Measurements from ENCODE around the gene ZSWIM1. TPM values are rescaled to one million over a fixed set of nuclear protein-coding genes. Genes with fewer than 3 reads are reported as not detected.

The ZSWIM1 gene
- total RNA-seq, 1 experiment from 2014 or later: 7.6 TPM

GRCh38 chr20:45902199-45902701 is 21.2 kb downstream of the ZSWIM1 start:
- ChIA-PET CTCF (interaction anchor here (0.5 kb wide), 1 partner anchor 891 kb away, joined by 4 read pairs; no protein-coding TSS in a partner anchor), POLR2A (interaction anchor here (0.9 to 1.6 kb wide), 4 partner anchors 8 to 22 kb away, joined by 3 to 4 read pairs (median 3); no protein-coding TSS in a partner anchor)
- H3K4me3 Mint-ChIP-seq (ENCODE audit: unreplicated experiment): no peak overlapping the region
- H3K27ac Mint-ChIP-seq (ENCODE audit: low read depth, unreplicated experiment): no peak overlapping the region
- no peaks in the 10 kb centered on the region for H3K9me3 Mint-ChIP-seq (ENCODE audit: unreplicated experiment)
- peaks cover 7% of the 10 kb centered on the region for H3K36me3 Mint-ChIP-seq (ENCODE audit: insufficient read depth, unreplicated experiment)
- no TSS peak for BruUV-seq (replicated peaks)
- DNase-seq (ENCODE audit: unreplicated experiment): no peak
- peaks cover 8% of the 10 kb centered on the region for H3K4me1 Mint-ChIP-seq (ENCODE audit: insufficient read depth, unreplicated experiment)
- intact Hi-C loops (cut with micrococcal nuclease): no loop called here
- H3K27me3 Mint-ChIP-seq (ENCODE audit: insufficient read depth, unreplicated experiment): no peaks in the 10 kb centered on the region
- no peak for TF ChIP-seq CTCF (IDR thresholded peaks at IDR 0.05; ENCODE audit: unreplicated experiment)

GRCh38 chr20:45904583-45905504 is 23.8 kb downstream of the ZSWIM1 start:
- Mint-ChIP-seq H3K4me1 (ENCODE audit: insufficient read depth, unreplicated experiment) (peaks cover 8% of the 10 kb centered on the region), H3K27ac (ENCODE audit: low read depth, unreplicated experiment) (no peak overlapping the region), H3K9me3 (ENCODE audit: unreplicated experiment) (no peaks in the 10 kb centered on the region), H3K36me3 (ENCODE audit: insufficient read depth, unreplicated experiment) (no peaks in the 10 kb centered on the region), H3K27me3 (ENCODE audit: insufficient read depth, unreplicated experiment) (no peaks in the 10 kb centered on the region), H3K4me3 (ENCODE audit: unreplicated experiment) (no peak overlapping the region)
- ChIA-PET POLR2A (interaction anchor here (0.6 to 2.9 kb wide), 24 partner anchors 10 to 1188 kb away, joined by 3 to 49 read pairs (median 4); partner anchors contain the start of genes CTSA, NEURL2, PCIF1 and SNX21), CTCF (interaction anchor here (0.6 to 1.4 kb wide), 8 partner anchors 13 to 614 kb away, joined by 3 to 5 read pairs (median 4); partner anchors contain the start of gene CTSA)
- TF ChIP-seq CTCF (IDR thresholded peaks at IDR 0.05; ENCODE audit: unreplicated experiment): no peak
- no TSS peak for BruUV-seq (replicated peaks)
- intact Hi-C loops (cut with micrococcal nuclease): no loop called here
- DNase-seq (ENCODE audit: unreplicated experiment): no peak

GRCh38 chr20:45905505-45906079 is 24.6 kb downstream of the ZSWIM1 start:
- BruUV-seq (replicated peaks): no TSS peak
- DNase-seq (ENCODE audit: unreplicated experiment): peak; percentile 91
- H3K4me1 Mint-ChIP-seq (ENCODE audit: insufficient read depth, unreplicated experiment): peaks cover 9% of the 10 kb centered on the region
- peak overlapping the region; percentile 2 for H3K4me3 Mint-ChIP-seq (ENCODE audit: unreplicated experiment)
- CTCF ChIA-PET: interaction anchor here (0.6 to 1.4 kb wide), 7 partner anchors 14 to 95 kb away, joined by 3 to 5 read pairs (median 4); partner anchors contain the start of gene CTSA
- H3K27me3 Mint-ChIP-seq (ENCODE audit: insufficient read depth, unreplicated experiment): no peaks in the 10 kb centered on the region
- POLR2A ChIA-PET: interaction anchor here (0.6 to 2.9 kb wide), 26 partner anchors 9 to 1189 kb away, joined by 3 to 49 read pairs (median 4); partner anchors contain the start of genes CTSA, NEURL2, PCIF1 and SNX21
- TF ChIP-seq CTCF (IDR thresholded peaks at IDR 0.05; ENCODE audit: unreplicated experiment): no peak
- H3K27ac Mint-ChIP-seq (ENCODE audit: low read depth, unreplicated experiment): peak overlapping the region; percentile 55
- no peaks in the 10 kb centered on the region for H3K9me3 Mint-ChIP-seq (ENCODE audit: unreplicated experiment)
- intact Hi-C loops (cut with micrococcal nuclease): no loop called here
- no peaks in the 10 kb centered on the region for H3K36me3 Mint-ChIP-seq (ENCODE audit: insufficient read depth, unreplicated experiment)

All from MCF 10A (cell line).